OCI-LY1 (cell line): Measurements from ENCODE around the gene TRDMT1.

Source experiments
- H2AFZ ChIP-seq: fragments of 200-600 bp; sonication (generic), shearing (Covaris generic); 2 replicates; pipeline ENCODE4 v1.6.0; 2014; ENCODE audit warnings: antibody characterized with exemption, mild to moderate bottlenecking, low read length
- H3F3A ChIP-seq: fragments of 200-600 bp; sonication (generic), shearing (Covaris generic); 2 replicates; pipeline ENCODE4 v1.6.0; 2014; ENCODE audit warnings: mild to moderate bottlenecking, antibody characterized with exemption, low read length, moderate library complexity; ENCODE audit not compliant: insufficient read depth
- H3K27ac ChIP-seq: fragments of 200-600 bp; sonication (generic); 2 replicates; pipeline ENCODE4 v1.5.1; 2014; ENCODE audit warnings: low read length, mixed run types, mild to moderate bottlenecking, low read depth; ENCODE audit not compliant: poor library complexity, severe bottlenecking
- H3K27me3 ChIP-seq: fragments of 200-600 bp; sonication (generic); 2 replicates; pipeline ENCODE4 v1.6.0; 2014; ENCODE audit warnings: antibody characterized with exemption, mild to moderate bottlenecking, low read length, moderate library complexity; ENCODE audit not compliant: insufficient read depth
- H3K36me3 ChIP-seq: fragments of 200-600 bp; sonication (generic); 2 replicates; pipeline ENCODE4 v1.6.1; 2014; ENCODE audit warnings: mild to moderate bottlenecking, antibody characterized with exemption, low read length, moderate library complexity, mixed read lengths; ENCODE audit not compliant: insufficient read depth
- H3K4me1 ChIP-seq: fragments of 200-600 bp; sonication (generic); 2 replicates; pipeline ENCODE4 v1.5.1; 2014; ENCODE audit warnings: mild to moderate bottlenecking, low read length, moderate library complexity; ENCODE audit not compliant: insufficient read depth, severe bottlenecking
- H3K4me2 ChIP-seq: fragments of 200-600 bp; sonication (generic), shearing (Covaris generic); 2 replicates; pipeline ENCODE4 v1.6.1; 2014; ENCODE audit warnings: low read length
- H3K4me3 ChIP-seq: fragments of 200-600 bp; sonication (generic); 2 replicates; pipeline ENCODE4 v1.5.1; 2014; ENCODE audit warnings: low read length, low read depth, mild to moderate bottlenecking, mixed read lengths; ENCODE audit not compliant: poor library complexity, severe bottlenecking
- H3K79me2 ChIP-seq: fragments of 200-600 bp; shearing (Covaris generic); 2 replicates; pipeline ENCODE4 v1.6.1; 2016; ENCODE audit warnings: mixed run types, low read length, mixed read lengths; ENCODE audit not compliant: insufficient read depth
- H3K9ac ChIP-seq: fragments of 200-600 bp; sonication (generic), shearing (Covaris generic); 2 replicates; pipeline ENCODE4 v1.6.1; 2014; ENCODE audit warnings: mild to moderate bottlenecking, low read length, mixed read lengths
- H3K9me2 ChIP-seq: fragments of 200-600 bp; sonication (generic), shearing (Covaris generic); 2 replicates; pipeline ENCODE4 v1.6.1; 2014; ENCODE audit warnings: low read depth, mild to moderate bottlenecking, low read length, mixed read lengths
- H3K9me3 ChIP-seq: fragments of 200-600 bp; shearing (Covaris generic); 2 replicates; pipeline ENCODE4 v1.6.1; 2014; ENCODE audit warnings: low read length, mixed read lengths
- H4K20me1 ChIP-seq: fragments of 200-600 bp; sonication (generic), shearing (Covaris generic); 2 replicates; pipeline ENCODE4 v1.6.0; 2016; ENCODE audit warnings: mild to moderate bottlenecking, low read length; ENCODE audit not compliant: insufficient read depth
- EZH2 ChIP-seq: fragments of 200-600 bp; sonication (generic), shearing (Covaris generic); IDR thresholded peaks from 2 replicates; pipeline ENCODE4 v1.8.0; 2017; ENCODE audit warnings: borderline replicate concordance, mixed run types, mild to moderate bottlenecking, antibody characterized with exemption, low read length, moderate library complexity, mixed read lengths
- TF ChIP-seq, protein P1 (sequence below): fragments of 200-600 bp; sonication (generic), shearing (Covaris generic); IDR thresholded peaks from 2 replicates; pipeline ENCODE4 v1.5.1; 2017; ENCODE audit warnings: mild to moderate bottlenecking, antibody characterized with exemption, low read length, moderate library complexity, mixed read lengths

Gene TRDMT1

DNA sequence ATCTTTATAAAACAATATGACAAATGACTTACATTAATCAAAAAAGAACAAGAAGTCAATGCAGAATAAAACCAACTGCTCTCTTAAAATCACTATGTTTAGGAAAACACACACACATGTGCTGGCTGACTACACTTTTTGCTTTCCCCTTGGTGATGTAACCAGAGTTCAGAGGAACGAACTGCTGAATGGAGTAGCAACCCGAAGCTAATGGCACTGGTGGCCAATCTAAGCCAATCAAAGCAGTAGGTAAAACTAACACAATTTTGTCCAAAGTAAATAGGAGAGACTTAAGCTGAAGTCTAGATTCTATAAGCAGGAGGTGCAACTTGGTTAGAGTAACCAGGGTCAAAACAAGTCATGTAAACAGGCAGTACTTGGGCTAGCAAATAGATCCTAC is 38.6 kb downstream of the TRDMT1 start:
- Histone ChIP-seq H3K9me3 (no peaks in the 10 kb centered on the region), H3K79me2 (no peaks in the 10 kb centered on the region), H3K36me3 (no peaks in the 10 kb centered on the region), H3K4me2 (no peak overlapping the region), H3K27me3 (no peaks in the 10 kb centered on the region), H3K9ac (no peak overlapping the region), H2AFZ (no peak overlapping the region), H3K27ac (no peak overlapping the region), H4K20me1 (no peaks in the 10 kb centered on the region), H3K4me1 (no peaks in the 10 kb centered on the region), H3K4me3 (no peak overlapping the region), H3K9me2 (no peaks in the 10 kb centered on the region), H3F3A (no peaks in the 10 kb centered on the region)
- TF ChIP-seq, protein P1, sequence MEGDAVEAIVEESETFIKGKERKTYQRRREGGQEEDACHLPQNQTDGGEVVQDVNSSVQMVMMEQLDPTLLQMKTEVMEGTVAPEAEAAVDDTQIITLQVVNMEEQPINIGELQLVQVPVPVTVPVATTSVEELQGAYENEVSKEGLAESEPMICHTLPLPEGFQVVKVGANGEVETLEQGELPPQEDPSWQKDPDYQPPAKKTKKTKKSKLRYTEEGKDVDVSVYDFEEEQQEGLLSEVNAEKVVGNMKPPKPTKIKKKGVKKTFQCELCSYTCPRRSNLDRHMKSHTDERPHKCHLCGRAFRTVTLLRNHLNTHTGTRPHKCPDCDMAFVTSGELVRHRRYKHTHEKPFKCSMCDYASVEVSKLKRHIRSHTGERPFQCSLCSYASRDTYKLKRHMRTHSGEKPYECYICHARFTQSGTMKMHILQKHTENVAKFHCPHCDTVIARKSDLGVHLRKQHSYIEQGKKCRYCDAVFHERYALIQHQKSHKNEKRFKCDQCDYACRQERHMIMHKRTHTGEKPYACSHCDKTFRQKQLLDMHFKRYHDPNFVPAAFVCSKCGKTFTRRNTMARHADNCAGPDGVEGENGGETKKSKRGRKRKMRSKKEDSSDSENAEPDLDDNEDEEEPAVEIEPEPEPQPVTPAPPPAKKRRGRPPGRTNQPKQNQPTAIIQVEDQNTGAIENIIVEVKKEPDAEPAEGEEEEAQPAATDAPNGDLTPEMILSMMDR, result no peak
- TF ChIP-seq EZH2, result no peak

DNA sequence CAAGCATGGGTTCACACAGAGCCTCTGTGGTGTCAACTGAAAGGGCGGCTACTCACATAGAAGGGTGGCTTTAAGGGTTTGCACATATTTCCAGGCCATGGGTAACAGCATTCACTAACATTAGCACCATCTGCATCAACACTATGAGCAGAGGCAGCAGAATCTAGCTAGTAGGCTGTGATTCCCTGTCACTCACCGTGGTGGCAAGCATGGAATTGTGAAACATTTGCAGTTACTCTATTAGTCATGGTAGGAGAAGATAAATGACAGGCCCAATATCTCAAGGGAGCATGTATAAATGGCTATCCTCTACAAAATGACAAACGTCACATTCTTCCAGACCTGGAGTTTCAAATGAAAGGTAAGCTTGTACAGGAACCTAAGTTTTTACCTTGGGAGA is 39.7 kb downstream of the TRDMT1 start:
- H3K27me3 ChIP-seq, result no peaks in the 10 kb centered on the region
- H3K4me1 ChIP-seq, result no peaks in the 10 kb centered on the region
- TF ChIP-seq EZH2, result no peak
- TF ChIP-seq, protein P1, result no peak
- H3K9ac ChIP-seq, result no peak overlapping the region
- no peak overlapping the region for H3K4me3 ChIP-seq
- H3K9me2 ChIP-seq, result no peaks in the 10 kb centered on the region
- no peak overlapping the region for H3K4me2 ChIP-seq
- no peaks in the 10 kb centered on the region for H3F3A ChIP-seq
- no peaks in the 10 kb centered on the region for H3K79me2 ChIP-seq
- H4K20me1 ChIP-seq, result no peaks in the 10 kb centered on the region
- H3K27ac ChIP-seq, result no peak overlapping the region
- no peaks in the 10 kb centered on the region for H3K36me3 ChIP-seq
- H3K9me3 ChIP-seq, result no peaks in the 10 kb centered on the region
- H2AFZ ChIP-seq, result no peak overlapping the region

DNA sequence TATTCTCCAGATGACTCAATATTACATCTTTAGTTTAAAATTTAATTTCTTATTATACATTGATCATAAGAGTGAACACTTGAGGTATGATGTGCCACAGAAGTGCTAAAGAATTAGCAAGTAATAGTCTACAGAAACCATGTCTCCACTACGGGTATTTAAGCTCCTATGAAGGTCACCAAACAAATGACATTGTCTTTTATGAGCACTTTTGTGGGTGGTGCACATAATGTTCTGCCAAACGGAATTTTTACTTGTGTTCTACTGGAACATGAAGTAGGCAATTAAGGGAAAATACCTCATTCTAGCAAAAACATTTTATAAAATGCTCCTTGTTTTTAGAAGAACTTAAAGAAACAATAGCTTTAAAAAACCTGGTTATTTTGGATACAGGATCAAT is 44.4 kb downstream of the TRDMT1 start:
- Histone ChIP-seq H3K4me3 (no peak overlapping the region), H3K79me2 (no peaks in the 10 kb centered on the region), H3F3A (no peaks in the 10 kb centered on the region), H3K27ac (no peak overlapping the region), H4K20me1 (no peaks in the 10 kb centered on the region), H3K9ac (no peak overlapping the region), H3K27me3 (no peaks in the 10 kb centered on the region), H3K4me2 (no peak overlapping the region), H3K36me3 (no peaks in the 10 kb centered on the region), H2AFZ (no peak overlapping the region), H3K9me2 (no peaks in the 10 kb centered on the region), H3K9me3 (no peaks in the 10 kb centered on the region), H3K4me1 (no peaks in the 10 kb centered on the region)
- TF ChIP-seq, protein P1, result no peak
- TF ChIP-seq EZH2, result no peak
